Muscle layer of duodenum (tissue), 2 donors: Measurements from ENCODE around the gene COL7A1.

Experiments used
- H3K27ac ChIP-seq: one replicate; pipeline ENCODE4 v1.7.0; 2013; ENCODE audit warnings: mild to moderate bottlenecking, low read length
- H3K27me3 ChIP-seq: one replicate; pipeline ENCODE4 v1.7.0; 2013; ENCODE audit warnings: low read depth, mild to moderate bottlenecking, control low read depth, low read length
- H3K36me3 ChIP-seq, 2 donors: one replicate each; pipeline ENCODE4 v1.7.0; 2013; ENCODE audit warnings: low read length in 2 of 2, control low read depth in 1 of 2, mild to moderate bottlenecking in 1 of 2; ENCODE audit not compliant: insufficient read depth in 2 of 2, control insufficient read depth in 1 of 2
- H3K4me1 ChIP-seq, 2 donors: one replicate each; pipeline ENCODE4 v1.7.0; 2013; ENCODE audit warnings: low read length in 2 of 2, mild to moderate bottlenecking in 2 of 2, control low read depth in 1 of 2, moderate library complexity in 1 of 2; ENCODE audit not compliant: insufficient read depth in 2 of 2, control insufficient read depth in 1 of 2
- H3K4me3 ChIP-seq, 2 donors: one replicate each; pipeline ENCODE4 v1.7.0; 2013; ENCODE audit warnings: low read length in 2 of 2, low read depth in 1 of 2, mild to moderate bottlenecking in 1 of 2
- H3K9me3 ChIP-seq, 2 donors: one replicate each; pipeline ENCODE4 v1.7.0; 2013; ENCODE audit warnings: low read length in 2 of 2, control low read depth in 1 of 2, mild to moderate bottlenecking in 1 of 2; ENCODE audit not compliant: control insufficient read depth in 1 of 2
- donor health status: healthy.

Gene COL7A1

GRCh38 chr3:48567500-48567899 lies 27.6 kb downstream of the COL7A1 start:
- no peak overlapping the region for H3K27ac ChIP-seq
- no peaks in the 10 kb centered on the region for H3K9me3 ChIP-seq
- H3K4me1 ChIP-seq, result no peaks in the 10 kb centered on the region
- peaks cover 0 to 4% of the 10 kb centered on the region in 2 donors for H3K36me3 ChIP-seq
- H3K27me3 ChIP-seq, result no peaks in the 10 kb centered on the region
- no peak overlapping the region for H3K4me3 ChIP-seq

GRCh38 chr3:48567090-48567489 lies 28.0 kb downstream of the COL7A1 start:
- Histone ChIP-seq H3K27me3 (no peaks in the 10 kb centered on the region), H3K4me1 (no peaks in the 10 kb centered on the region), H3K36me3 (peaks cover 0 to 4% of the 10 kb centered on the region in 2 donors), H3K27ac (no peak overlapping the region), H3K9me3 (no peaks in the 10 kb centered on the region), H3K4me3 (no peak overlapping the region)

- Histone ChIP-seq H3K4me1 (peaks cover 0 to under 1% of the 10 kb centered on the region in 2 donors), H3K9me3 (no peaks in the 10 kb centered on the region), H3K4me3 (no peak overlapping the region), H3K36me3 (peaks cover 0 to 4% of the 10 kb centered on the region in 2 donors), H3K27me3 (no peaks in the 10 kb centered on the region), H3K27ac (no peak overlapping the region)
Measured at GRCh38 chr3:48566401-48566760, 28.7 kb downstream of the COL7A1 start.

- H3K9me3 ChIP-seq, result no peaks in the 10 kb centered on the region
- no peak overlapping the region for H3K27ac ChIP-seq
- no peaks in the 10 kb centered on the region for H3K27me3 ChIP-seq
- H3K36me3 ChIP-seq, result peaks cover 0 to 4% of the 10 kb centered on the region in 2 donors
- H3K4me1 ChIP-seq, result peaks cover 0 to 6% of the 10 kb centered on the region in 2 donors
- H3K4me3 ChIP-seq, result no peak overlapping the region
Measured at GRCh38 chr3:48565591-48566400, 29.3 kb downstream of the COL7A1 start.

GRCh38 chr3:48565186-48565585 lies 29.9 kb downstream of the COL7A1 start:
- Histone ChIP-seq H3K27me3 (no peaks in the 10 kb centered on the region), H3K27ac (no peak overlapping the region), H3K36me3 (peaks cover 0 to 4% of the 10 kb centered on the region in 2 donors), H3K9me3 (no peaks in the 10 kb centered on the region), H3K4me1 (peaks cover 5 to 11% of the 10 kb centered on the region in 2 donors), H3K4me3 (no peak overlapping the region)

- Histone ChIP-seq H3K4me1 (peaks cover 8 to 16% of the 10 kb centered on the region in 2 donors), H3K9me3 (no peaks in the 10 kb centered on the region), H3K36me3 (peaks cover 0 to 4% of the 10 kb centered on the region in 2 donors), H3K27ac (no peak overlapping the region), H3K4me3 (no peak overlapping the region), H3K27me3 (no peaks in the 10 kb centered on the region)
Measured at GRCh38 chr3:48564667-48565066, 30.5 kb downstream of the COL7A1 start.

- no peaks in the 10 kb centered on the region for H3K9me3 ChIP-seq
- H3K36me3 ChIP-seq, result peaks cover 0 to 4% of the 10 kb centered on the region in 2 donors
- H3K27me3 ChIP-seq, result no peaks in the 10 kb centered on the region
- no peak overlapping the region for H3K27ac ChIP-seq
- H3K4me3 ChIP-seq, result no peak overlapping the region
- peaks cover 8 to 21% of the 10 kb centered on the region in 2 donors for H3K4me1 ChIP-seq
Measured at GRCh38 chr3:48564022-48564421, 31.1 kb downstream of the COL7A1 start.

- Histone ChIP-seq H3K4me3 (no peak within 1 kb of the TSS), H3K4me1 (peaks cover 8 to 23% of the 10 kb centered on the region in 2 donors), H3K9me3 (no peaks in the 10 kb centered on the region), H3K36me3 (peaks cover 0 to 4% of the 10 kb centered on the region in 2 donors), H3K27ac (no peak within 1 kb of the TSS), H3K27me3 (no peaks in the 10 kb centered on the region)
Measured at GRCh38 chr3:48563382-48563918, 31.7 kb downstream of the COL7A1 start, which contains the start of gene UCN2. Gene UCN2 (minus strand): TSS chr3:48563781. CDS start chr3:48563124, 657 bp downstream.

- H3K4me3 ChIP-seq, result no peak overlapping the region
- H3K27me3 ChIP-seq, result no peaks in the 10 kb centered on the region
- H3K4me1 ChIP-seq, result peaks cover 8 to 28% of the 10 kb centered on the region in 2 donors
- H3K36me3 ChIP-seq, result peaks cover 0 to 4% of the 10 kb centered on the region in 2 donors
- no peaks in the 10 kb centered on the region for H3K9me3 ChIP-seq
- no peak overlapping the region for H3K27ac ChIP-seq
Measured at GRCh38 chr3:48562367-48563095, 32.6 kb downstream of the COL7A1 start.

- H3K4me3 ChIP-seq, result peak overlapping the region; percentile 30 to 61
- H3K9me3 ChIP-seq, result no peaks in the 10 kb centered on the region
- H3K4me1 ChIP-seq, result peaks cover 8 to 38% of the 10 kb centered on the region in 2 donors
- H3K27me3 ChIP-seq, result no peaks in the 10 kb centered on the region
- no peak overlapping the region for H3K27ac ChIP-seq
- peaks cover 0 to 4% of the 10 kb centered on the region in 2 donors for H3K36me3 ChIP-seq
Measured at GRCh38 chr3:48561045-48561736, 33.9 kb downstream of the COL7A1 start.

GRCh38 chr3:48560648-48561018 lies 34.5 kb downstream of the COL7A1 start:
- Histone ChIP-seq H3K9me3 (no peaks in the 10 kb centered on the region), H3K27me3 (no peaks in the 10 kb centered on the region), H3K4me1 (peaks cover 8 to 42% of the 10 kb centered on the region in 2 donors), H3K4me3 (peak overlapping the region; percentile 30 to 61), H3K27ac (no peak overlapping the region), H3K36me3 (peaks cover 0 to 4% of the 10 kb centered on the region in 2 donors)
